Left colon (tissue), 2 donors: Measurements from ENCODE around the gene XIRP1. TPM values are rescaled to one million over a fixed set of nuclear protein-coding genes. Genes with fewer than 3 reads are reported as not detected.
"Not testable (repeated sequence)": the region's sequence is repeated elsewhere in the genome, so short reads cannot be mapped to it uniquely, and the experiment has no call there.

Experiments used
- ATAC-seq: fragments of 200-7000 bp; cut with Tn5 transposase; one replicate; pipeline ENCODE4 v1.9.1; 2020; ENCODE audit warnings: mild to moderate bottlenecking, moderate library complexity
- DNase-seq, 2 donors: peaks; one replicate each; pipeline ENCODE4 v3.0.0-alpha.2; 2020
- intact Hi-C, 2 donors: fragments of 100-400 bp; cut with DNase I in 1 of 2; cut with micrococcal nuclease in 1 of 2; formaldehyde crosslinking; loops; one replicate each; pipeline versions ENCODE4 v1.11.2 to v1.14.0; 2022; cut with DNase I, micrococcal nuclease
- long read RNA-seq: library from polyadenylated mRNA; unstranded; transcript quantifications from one replicate; pipeline ENCODE4 v2.0.0, GENCODE V29; 2021
- total RNA-seq, 2 donors: library from RNA; stranded (reverse); fragmentation: NEBNext Ultra II Directional; extraction: Animal tissue kit (Norgen Biotek cat#: 25700); gene quantifications; one replicate each; pipeline ENCODE4 v1.2.1, GENCODE V29; 2021
- donor health status: DM: no; HTN: no; CAD: no.
- donor health status: DM: yes; HTN: yes; CAD: no.

The XIRP1 gene, protein sequence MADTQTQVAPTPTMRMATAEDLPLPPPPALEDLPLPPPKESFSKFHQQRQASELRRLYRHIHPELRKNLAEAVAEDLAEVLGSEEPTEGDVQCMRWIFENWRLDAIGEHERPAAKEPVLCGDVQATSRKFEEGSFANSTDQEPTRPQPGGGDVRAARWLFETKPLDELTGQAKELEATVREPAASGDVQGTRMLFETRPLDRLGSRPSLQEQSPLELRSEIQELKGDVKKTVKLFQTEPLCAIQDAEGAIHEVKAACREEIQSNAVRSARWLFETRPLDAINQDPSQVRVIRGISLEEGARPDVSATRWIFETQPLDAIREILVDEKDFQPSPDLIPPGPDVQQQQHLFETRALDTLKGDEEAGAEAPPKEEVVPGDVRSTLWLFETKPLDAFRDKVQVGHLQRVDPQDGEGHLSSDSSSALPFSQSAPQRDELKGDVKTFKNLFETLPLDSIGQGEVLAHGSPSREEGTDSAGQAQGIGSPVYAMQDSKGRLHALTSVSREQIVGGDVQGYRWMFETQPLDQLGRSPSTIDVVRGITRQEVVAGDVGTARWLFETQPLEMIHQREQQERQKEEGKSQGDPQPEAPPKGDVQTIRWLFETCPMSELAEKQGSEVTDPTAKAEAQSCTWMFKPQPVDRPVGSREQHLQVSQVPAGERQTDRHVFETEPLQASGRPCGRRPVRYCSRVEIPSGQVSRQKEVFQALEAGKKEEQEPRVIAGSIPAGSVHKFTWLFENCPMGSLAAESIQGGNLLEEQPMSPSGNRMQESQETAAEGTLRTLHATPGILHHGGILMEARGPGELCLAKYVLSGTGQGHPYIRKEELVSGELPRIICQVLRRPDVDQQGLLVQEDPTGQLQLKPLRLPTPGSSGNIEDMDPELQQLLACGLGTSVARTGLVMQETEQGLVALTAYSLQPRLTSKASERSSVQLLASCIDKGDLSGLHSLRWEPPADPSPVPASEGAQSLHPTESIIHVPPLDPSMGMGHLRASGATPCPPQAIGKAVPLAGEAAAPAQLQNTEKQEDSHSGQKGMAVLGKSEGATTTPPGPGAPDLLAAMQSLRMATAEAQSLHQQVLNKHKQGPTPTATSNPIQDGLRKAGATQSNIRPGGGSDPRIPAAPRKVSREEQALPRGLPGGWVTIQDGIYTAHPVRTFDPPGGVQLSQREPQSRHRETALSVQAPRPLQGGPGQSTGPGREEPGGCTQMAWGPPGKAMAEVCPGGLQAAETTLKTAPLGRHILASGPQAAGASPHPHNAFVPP (N-terminal part only)
- not detected for total RNA-seq
- long read RNA-seq = 0 reads

DNA sequence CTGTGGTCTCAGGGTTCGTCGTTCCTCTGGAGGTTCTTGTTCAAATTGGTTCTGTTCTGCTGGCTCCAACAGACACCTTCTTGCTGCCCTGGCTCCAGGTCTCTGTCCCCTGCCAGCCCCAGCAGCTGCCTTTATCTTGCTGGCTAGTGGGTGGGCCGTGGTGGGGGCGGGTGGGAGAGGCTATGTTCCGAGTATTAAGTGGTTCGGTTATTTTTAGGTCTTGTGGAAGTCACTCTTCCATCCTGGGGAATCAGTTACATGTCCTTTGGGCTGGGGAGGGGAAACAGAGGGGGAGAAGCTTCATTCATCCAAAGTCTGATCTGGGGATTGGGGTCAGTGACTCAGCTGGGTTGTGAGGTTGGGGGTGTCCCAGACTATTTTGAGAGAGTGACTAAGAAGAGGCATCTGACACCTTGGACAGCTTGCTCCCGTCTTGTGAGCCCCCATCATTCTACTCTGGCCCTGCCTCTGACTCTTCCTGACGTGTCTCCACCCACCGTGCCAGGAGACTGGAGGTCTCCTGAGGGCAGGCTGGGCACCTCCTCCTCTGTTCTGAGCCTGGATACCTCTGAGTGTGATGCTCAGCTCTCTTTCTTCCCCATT lies at the start of gene XIRP1:
XIRP1 (minus strand) TSS at position 106 of the 603 bp plus-strand sequence. CDS start 3,150 bp downstream, outside the sequence.
- DNase-seq (no peak), ATAC-seq (no peak)
- intact Hi-C loops = loop anchor here in 1 of 2 donors (5.0 kb wide), 1 partner anchor 95 kb away; no protein-coding TSS in a partner anchor

DNA sequence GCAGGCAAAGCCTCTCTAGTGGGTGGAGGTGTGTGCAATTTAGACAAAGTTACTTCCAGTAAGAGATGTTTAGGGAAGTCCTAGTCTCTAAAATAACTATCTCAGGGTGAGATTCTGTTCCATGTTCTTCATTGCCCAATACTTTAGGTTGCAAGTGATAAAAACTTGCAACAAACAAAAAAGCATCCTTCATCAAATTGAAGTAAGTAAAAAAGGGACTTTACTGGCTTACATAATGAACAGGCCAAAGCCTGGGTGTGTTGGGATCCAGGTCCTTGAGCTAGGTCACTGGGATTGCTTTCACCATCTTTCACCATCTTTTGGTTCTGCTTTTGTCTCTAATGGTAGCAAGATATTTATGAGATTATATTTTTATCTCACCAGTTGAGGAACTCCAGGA lies 49.2 kb upstream of the XIRP1 start:
- intact Hi-C loops = no loop called here
- ATAC-seq = no peak
- no peak for DNase-seq

DNA sequence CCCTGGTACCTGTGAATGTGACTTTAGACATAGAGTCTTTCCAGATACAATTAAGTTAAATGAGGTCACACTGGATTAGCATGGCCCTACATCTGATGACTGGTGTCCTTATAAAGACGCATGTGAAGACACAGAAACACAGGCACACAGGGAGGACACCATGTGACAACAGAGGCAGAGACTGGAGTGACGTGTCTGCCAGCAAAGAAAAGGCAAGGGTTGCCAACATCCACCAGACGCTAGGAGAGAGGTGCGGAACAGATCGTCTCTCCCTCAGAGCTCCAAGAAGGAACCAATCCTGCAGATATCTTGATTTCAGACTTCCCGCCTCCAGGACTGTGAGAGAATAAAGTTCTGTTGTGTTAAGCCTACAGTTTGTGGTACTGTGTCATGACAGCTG lies 44.6 kb upstream of the XIRP1 start:
- DNase-seq = no peak
- ATAC-seq = no peak
- intact Hi-C loops = no loop called here

DNA sequence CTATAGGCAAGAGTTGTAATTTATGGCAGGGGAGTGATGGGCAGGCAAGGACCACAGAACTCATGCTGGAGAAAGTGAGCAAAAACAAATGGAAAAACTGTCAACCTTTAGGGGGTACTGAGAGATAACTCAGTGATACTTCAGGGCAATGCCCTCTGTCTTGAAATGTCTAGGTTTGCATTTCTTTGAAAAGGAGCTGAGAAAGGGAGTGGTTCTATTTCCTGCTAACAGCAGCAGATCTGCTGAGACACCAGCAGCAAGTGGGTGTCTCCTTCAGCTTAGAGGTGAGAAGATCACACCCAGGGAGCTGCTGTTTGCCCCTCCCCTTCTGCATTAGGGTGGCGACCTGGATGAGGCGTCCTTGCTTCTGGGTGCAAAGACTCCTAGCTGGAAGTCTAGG lies 42.3 kb upstream of the XIRP1 start:
- DNase-seq = no peak

DNA sequence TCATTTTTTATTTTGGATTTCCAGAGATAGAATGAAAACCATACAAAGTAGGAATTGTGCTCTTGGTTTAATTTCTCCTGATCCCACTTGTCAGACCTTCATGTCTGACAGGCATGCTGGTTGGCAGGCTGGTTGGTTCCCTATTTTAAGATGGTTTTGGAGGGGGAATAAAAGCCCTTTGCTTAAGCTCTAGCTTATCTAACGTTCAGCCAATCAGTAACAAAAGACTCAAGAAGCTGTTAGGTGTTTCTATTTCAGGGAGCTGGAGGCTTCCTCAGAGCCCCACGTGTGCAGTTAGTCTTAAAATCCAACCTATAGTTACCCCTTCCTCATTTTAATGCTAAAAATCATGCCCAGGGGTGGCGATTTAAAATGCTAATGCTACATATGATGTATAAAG lies 40.5 kb upstream of the XIRP1 start:
- DNase-seq (no peak), ATAC-seq (no peak)
- intact Hi-C loops = no loop called here

More for the DNA sequence above, 42.3 kb upstream of the XIRP1 start:
- ATAC-seq = peak; percentile 76
- intact Hi-C loops = no loop called here

DNA sequence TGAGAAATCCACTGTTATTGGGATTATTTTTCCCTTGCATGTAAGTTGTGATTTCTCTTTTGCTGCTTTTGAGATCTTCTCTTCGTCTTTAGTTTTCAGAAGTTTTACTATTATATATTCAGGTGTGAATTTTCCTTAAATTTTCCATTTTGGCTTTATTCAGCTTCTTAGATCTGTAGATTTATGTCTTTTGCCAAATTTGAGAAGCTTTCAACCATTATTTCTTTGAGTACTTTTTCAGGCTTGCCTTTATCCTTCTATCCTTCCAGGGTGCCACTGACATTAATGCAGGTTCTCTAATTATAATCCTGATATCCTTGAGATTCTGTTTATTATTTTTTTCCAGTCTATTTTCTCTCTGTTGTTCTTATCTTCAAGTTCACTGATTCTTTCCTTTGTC lies 38.1 kb upstream of the XIRP1 start:
- intact Hi-C loops = no loop called here
- ATAC-seq (no peak), DNase-seq (no peak)

DNA sequence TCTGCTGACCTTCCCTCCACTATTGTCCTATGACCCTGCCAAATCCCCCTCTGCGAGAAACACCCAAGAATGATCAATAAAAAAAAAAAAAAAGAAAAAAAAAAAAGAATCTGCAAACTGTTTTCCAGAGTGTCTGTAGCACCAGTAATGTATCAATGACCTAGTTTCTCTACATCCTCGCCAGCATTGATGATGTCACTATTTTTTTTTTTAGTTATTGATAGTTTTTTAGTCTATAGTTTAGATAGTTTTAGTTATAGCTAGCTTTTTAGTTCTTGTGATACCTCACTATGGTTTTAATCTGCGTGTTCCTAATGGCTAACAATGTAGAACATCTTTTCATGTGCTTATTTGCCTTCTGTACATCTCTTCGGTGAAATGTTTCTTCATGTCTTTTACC lies 36.1 kb upstream of the XIRP1 start:
- DNase-seq = no peak
- intact Hi-C loops = no loop called here
- ATAC-seq = no peak

DNA sequence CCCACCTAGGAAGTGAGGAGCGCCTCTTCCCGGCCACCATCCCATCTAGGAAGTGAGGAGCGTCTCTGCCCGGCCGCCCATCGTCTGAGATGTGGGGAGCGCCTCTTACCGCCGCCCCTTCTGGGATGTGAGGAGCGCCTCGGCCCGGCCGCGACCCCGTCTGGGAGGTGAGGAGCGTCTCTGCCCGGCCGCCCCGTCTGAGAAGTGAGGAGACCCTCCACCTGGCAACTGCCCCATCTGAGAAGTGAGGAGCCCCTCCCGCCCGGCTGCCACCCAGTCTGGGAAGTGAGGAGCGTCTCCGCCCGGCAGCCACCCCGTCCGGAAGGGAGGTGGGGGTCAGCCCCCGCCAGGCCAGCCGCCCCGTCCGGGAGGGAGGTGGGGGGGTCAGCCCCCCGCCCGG lies 35.2 kb upstream of the XIRP1 start:
- DNase-seq, intact Hi-C loops, ATAC-seq: not testable (repeated sequence)

DNA sequence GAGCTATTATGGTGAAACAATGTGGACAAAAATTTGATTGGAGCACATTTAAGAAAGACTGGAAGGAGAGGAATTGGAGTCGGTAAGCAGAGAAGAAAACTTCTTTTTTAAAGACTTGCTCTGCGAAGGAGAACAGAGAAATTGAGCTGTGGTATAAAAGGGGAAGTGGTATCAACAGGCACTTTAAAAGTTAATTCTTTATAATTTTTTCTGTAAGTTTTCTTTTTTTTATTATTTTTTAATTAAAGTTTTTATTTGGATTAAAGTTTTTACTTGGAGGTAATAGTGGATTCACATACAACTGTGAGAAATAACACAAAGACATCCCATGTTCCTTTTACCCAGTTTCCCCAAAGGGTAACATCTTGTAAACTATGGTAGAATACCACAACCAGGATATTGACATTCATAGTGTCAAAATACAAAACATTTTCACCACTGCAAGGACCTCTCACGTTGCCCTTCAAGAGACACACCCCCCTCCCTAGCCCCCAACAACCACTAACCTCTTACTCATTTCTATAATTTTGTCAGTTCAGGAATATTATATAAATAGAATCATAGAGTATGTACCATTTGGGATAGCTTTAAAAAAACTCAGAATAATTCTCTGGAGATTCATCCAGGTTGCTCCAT lies 33.8 kb upstream of the XIRP1 start:
- intact Hi-C loops = no loop called here
- ATAC-seq = no peak
- no peak for DNase-seq

DNA sequence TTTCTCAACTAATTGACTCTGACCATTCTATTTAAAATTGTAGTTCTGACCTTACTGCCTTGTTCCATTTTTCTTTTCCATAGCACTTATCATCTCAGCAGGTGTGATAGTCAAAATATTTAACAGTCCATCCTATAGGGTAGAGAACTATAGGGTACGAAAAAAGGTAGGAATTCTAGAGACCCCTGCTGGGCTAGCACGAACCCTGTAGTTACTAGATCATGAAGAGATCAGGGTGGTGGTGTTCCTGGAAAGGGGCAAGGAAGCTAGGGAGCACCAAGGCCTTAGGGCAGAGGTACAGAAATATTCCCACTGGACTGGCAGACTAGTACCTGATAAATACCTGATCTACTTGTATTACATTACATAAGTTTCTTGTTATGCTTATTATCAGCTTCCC lies 31.9 kb upstream of the XIRP1 start:
- ATAC-seq = no peak
- intact Hi-C loops = no loop called here

DNA sequence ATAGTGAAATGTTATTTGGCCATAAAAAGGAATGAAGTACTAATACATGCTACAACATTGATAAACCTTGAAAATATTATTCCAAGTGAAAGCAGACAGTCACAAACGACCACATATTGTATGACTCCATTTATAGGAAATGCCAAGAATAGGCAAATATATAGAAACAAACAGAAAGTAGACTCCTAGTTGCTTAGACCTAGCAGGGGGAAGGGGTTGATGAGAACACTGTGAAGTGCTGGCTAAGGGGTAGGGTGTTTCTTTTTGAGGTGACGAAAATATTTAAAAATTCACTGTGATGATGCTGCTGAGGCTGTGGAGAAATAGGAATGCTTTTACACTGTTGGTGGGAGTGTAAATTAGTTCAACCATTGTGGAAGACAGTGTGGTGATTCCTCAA lies 30.5 kb upstream of the XIRP1 start:
- DNase-seq = no peak
- intact Hi-C loops = no loop called here
- ATAC-seq = no peak

More for the DNA sequence above, 31.9 kb upstream of the XIRP1 start:
- no peak for DNase-seq

DNA sequence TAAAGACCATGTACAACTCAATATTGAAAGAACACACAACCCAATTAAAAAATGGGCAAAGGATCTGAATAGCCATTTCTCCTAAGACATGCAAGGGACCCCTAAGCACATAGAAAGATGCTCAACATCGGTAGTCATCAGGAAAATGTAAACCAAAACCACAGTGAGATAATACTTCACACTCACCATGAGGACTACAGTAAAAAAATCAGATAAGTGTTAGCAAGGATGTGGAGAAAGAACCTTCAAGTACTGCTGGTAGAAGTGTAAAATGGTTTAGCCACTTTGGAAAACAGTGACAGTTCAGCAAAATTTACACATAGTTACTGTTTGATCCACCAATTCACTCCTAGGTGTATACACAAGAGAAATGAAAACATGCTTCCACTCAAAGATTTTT lies 30.1 kb upstream of the XIRP1 start:
- no peak for DNase-seq
- intact Hi-C loops = no loop called here
- no peak for ATAC-seq

DNA sequence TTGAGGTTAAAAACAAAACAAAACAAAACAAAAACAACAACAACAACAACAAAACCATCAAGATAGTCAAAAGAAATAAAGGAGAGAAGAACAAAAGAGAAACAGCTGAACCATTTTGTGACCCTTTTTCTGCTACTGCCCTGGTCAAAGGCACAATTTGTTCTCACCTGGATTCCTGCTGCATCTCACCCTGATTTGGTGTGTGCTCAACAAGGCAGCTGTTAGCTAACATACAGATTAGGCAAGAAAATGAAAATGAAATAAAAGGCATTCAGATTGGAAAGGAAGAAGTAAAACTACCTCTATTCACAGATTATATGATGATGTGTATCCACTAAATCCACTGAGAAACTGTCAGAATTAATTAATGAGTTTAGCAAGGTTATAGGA lies 28.7 kb upstream of the XIRP1 start:
- intact Hi-C loops = no loop called here
- ATAC-seq (no peak), DNase-seq (no peak)

DNA sequence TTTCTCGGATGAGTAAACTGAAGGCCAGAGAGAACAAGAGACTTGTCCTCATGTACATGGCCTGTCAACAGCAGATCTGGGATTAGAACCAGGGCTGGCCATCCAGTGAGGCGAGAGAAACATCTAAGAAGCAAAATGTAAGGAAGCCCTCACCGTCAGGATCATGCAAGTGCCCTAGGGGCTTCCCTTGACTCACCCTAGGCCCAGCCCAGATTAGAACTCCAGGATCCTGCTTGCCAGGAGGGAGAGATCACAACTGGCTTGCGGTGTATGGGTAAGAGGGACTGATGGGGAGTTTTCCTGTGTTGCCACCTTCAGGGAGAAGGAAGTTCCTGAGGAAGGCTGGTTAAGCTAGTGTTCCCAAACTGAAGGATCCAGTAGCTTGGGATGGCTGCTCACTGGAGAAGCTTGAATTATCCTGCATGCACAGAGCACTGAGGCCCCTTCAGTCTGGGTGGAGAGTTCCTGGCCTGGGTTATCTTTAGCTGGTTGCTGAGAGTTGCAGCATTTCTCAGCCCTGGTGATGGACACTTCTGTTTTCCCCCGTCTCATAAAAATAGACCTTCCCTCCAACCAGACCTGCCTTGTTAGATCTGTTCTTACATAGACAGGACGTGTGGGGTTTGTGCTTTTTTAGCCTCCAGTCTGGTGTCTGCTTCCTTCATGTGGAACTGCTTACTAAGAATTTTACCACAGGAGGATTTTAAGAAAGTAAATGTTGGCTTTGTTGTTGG lies 28.2 kb upstream of the XIRP1 start:
- intact Hi-C loops = no loop called here
- DNase-seq (no peak), ATAC-seq (no peak)

DNA sequence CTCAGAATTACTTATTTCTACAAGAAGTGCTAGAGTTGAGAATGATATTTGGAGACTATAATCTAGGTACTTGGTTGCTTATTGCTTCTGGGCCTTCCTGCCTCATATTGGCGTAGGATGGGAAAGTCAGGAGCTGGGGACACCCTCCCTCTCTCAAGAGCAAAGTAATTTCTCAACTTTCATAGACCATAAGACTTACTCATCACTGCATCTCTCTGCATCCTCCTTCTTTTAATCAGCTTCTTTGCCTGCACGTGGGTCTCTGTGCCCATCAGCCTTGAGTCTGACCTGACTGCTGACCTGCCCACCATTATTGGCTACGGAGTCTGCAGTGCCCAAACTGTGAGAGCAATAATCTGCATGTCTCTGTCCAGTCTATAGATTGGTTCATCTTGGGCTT lies 27.3 kb upstream of the XIRP1 start:
- ATAC-seq = no peak
- no peak for DNase-seq
- intact Hi-C loops = no loop called here

DNA sequence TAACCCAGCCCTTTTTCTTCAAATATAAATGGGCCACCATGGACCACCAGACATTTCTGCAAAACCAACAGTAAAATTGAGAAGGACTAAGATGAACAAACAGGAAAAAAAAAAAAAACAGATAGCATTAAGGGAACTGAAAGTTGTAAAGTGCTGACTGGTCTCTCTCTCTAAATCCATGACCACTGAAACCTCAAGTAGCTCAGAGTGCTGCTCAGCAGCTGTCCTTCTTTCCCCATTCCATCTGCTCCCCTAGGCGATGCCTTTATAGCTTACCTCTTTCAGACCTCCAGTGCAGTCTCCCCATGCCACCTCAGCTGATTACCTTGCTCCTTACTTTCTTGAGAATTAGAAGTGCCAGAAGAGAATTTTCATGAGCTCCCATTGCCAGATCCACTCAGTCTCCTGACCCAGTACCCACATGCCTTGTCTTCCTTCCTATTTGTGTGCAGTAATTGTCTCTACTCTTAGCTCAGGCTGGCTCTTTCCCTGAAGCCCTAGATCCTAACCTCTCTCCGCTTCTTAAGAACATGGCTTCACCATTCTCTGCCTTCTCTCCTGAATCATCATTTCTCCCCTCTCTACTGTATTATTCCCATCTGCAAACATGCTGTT lies 23.9 kb upstream of the XIRP1 start:
- intact Hi-C loops = no loop called here
- ATAC-seq (no peak), DNase-seq (no peak)

DNA sequence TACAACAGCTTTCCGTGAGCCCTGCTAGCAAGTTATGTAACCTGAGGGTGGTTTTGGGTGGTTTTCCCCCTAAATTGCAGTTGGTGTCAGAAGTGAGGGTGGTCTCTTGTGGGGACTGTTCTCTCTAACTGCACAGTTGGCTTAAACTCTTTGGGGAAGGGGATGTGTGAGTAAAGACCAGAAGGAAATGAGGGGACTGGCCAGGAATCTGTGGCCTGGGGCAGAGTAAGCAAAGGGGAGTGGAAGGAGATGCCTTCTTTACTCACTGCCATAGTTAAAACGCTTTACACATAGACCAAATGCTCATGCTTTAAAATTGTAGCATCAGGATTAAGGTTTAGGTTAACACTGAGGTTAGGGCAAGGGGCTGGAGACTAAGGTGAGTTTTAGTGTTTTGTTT lies 21.2 kb upstream of the XIRP1 start:
- DNase-seq (no peak), ATAC-seq (no peak)
- intact Hi-C loops = no loop called here
